ENCODE results near the gene PAK1IP1. TPM values are rescaled to one million over a fixed set of nuclear protein-coding genes. Genes with fewer than 3 reads are reported as not detected.

Gene PAK1IP1
- total and polyA plus RNA-seq, 2 donors (not counting 3 experiments of a cell fraction or from before 2014, with no cell fraction given): 10.6 to 20.6 TPM

DNA sequence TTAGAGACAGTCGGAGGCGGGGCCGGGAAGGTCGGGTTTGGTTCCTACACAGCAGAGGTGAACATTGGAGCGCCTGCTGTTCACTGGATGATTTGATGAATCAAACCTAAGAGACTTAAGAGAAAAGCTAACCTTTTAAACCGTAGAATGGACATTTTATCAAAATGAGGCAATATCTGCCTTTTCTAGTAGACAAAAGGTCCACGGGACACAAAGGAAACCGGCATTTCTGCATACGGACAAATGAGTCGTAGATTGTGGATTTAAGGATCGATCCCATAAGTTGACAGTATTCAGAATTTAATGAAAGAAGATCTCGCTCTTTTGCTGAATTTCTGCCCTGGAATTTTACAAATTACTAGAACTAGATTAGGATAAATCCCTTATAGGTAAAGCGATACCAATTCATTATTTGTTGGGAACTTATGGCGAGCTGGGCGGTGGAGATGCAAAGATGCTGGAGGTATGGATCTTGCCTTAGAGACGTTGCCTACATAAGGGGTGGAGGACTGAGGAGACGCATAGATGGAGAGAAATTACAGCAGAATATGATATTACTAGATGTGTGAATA lies 400 bp downstream of the PAK1IP1 start:
- Histone ChIP-seq H3K4me2 (ENCODE audit: insufficient read depth, low read length) (peak overlapping the region; percentile 97), H4K20me1 (replicated peaks; ENCODE audit: control insufficient read depth, extremely low read depth, insufficient read depth, low read length) (no peaks in the 10 kb centered on the region), H3K27me3 (ENCODE audit: control insufficient read depth in 2 of 2, insufficient read depth in 2 of 2, low read length in 2 of 2) (no peaks in the 10 kb centered on the region), H3K9me1 (replicated peaks; ENCODE audit: control insufficient read depth, extremely low read depth, insufficient read depth, low read length) (no peaks in the 10 kb centered on the region), H3K36me3 (ENCODE audit: control insufficient read depth in 2 of 2, extremely low read depth in 1 of 2, insufficient read depth in 2 of 2, low read length in 2 of 2) (peaks cover 0 to 6% of the 10 kb centered on the region in 2 experiments), H3K27ac (ENCODE audit: insufficient read depth, low read depth, low read length) (peak overlapping the region; percentile 95), H3K79me2 (ENCODE audit: control insufficient read depth, insufficient read depth, low read length) (peaks cover 42% of the 10 kb centered on the region), H3K4me1 (ENCODE audit: control insufficient read depth, extremely low read depth, insufficient read depth, low read length) (peaks cover 19% of the 10 kb centered on the region), H3K9me3 (replicated peaks; ENCODE audit: control insufficient read depth, insufficient read depth, low read length) (no peaks in the 10 kb centered on the region), H3K4me3 (replicated peaks in 1 of 3; ENCODE audit: insufficient read depth in 1 of 3, low read depth in 1 of 3, low read length in 3 of 3) (peak overlapping the region; percentile 93 to 100 (median 100)), H2AFZ (ENCODE audit: low read depth, low read length) (peak overlapping the region; percentile 62), H3K9ac (replicated peaks; ENCODE audit: extremely low read depth, insufficient read depth, low read length) (peak overlapping the region; percentile 97)
- DNase-seq (ENCODE audit: low read depth, low spot score): no peak
- TF ChIP-seq EZH2 (IDR thresholded peaks at IDR 0.05; ENCODE audit: borderline replicate concordance, low read depth, low read length, severe bottlenecking) (no peak), FOS (IDR thresholded peaks at IDR 0.05; ENCODE audit: borderline replicate concordance, insufficient read depth, low read length) (no peak), JUN (IDR thresholded peaks at IDR 0.05; ENCODE audit: borderline replicate concordance, insufficient read depth, insufficient read length, low read depth) (no peak), POLR2A (IDR thresholded peaks at IDR 0.05; ENCODE audit: low read depth, low read length) (no peak), MYC (IDR thresholded peaks at IDR 0.05; ENCODE audit: low read depth, low read length) (no peak), POLR2AphosphoS5 (IDR thresholded peaks at IDR 0.05; ENCODE audit: insufficient read depth, low read depth, low read length) (no peak), GATA2 (IDR thresholded peaks at IDR 0.05; ENCODE audit: insufficient read depth, insufficient read length, low read depth, low read length) (no peak)
- TF ChIP-seq, protein P1, sequence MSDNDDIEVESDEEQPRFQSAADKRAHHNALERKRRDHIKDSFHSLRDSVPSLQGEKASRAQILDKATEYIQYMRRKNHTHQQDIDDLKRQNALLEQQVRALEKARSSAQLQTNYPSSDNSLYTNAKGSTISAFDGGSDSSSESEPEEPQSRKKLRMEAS (IDR thresholded peaks at IDR 0.05; ENCODE audit: insufficient read depth, insufficient read length): no peak
- TF ChIP-seq, protein P2, sequence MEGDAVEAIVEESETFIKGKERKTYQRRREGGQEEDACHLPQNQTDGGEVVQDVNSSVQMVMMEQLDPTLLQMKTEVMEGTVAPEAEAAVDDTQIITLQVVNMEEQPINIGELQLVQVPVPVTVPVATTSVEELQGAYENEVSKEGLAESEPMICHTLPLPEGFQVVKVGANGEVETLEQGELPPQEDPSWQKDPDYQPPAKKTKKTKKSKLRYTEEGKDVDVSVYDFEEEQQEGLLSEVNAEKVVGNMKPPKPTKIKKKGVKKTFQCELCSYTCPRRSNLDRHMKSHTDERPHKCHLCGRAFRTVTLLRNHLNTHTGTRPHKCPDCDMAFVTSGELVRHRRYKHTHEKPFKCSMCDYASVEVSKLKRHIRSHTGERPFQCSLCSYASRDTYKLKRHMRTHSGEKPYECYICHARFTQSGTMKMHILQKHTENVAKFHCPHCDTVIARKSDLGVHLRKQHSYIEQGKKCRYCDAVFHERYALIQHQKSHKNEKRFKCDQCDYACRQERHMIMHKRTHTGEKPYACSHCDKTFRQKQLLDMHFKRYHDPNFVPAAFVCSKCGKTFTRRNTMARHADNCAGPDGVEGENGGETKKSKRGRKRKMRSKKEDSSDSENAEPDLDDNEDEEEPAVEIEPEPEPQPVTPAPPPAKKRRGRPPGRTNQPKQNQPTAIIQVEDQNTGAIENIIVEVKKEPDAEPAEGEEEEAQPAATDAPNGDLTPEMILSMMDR (IDR thresholded peaks at IDR 0.05; ENCODE audit: extremely low read depth in 1 of 2, insufficient read depth in 1 of 2, low read depth in 1 of 2, low read length in 2 of 2): no peak
- CTCF ChIA-PET: interaction anchor here (0.9 to 2.4 kb wide), 10 partner anchors 9 to 217 kb away, joined by 3 to 12 read pairs (median 4); partner anchors contain the start of gene GCNT2
- TSS peak; percentile 75 for BruUV-seq (replicated peaks)
- FAIRE-seq: no peak
- POLR2A ChIA-PET: interaction anchor here (0.6 to 0.7 kb wide), 5 partner anchors 28 to 167 kb away, joined by 3 to 11 read pairs (median 5); partner anchors contain the start of gene TMEM14C
- intact Hi-C loops (cut with micrococcal nuclease): loop anchor here (2.0 kb wide), 1 partner anchor 174 kb away; the partner anchor contains the start of gene GCNT2
- dilution Hi-C loops (cut with MboI; ENCODE audit: extremely low pct_ligation_motif_present, low sequenced_read_pairs): no loop called here

Measured in endothelial cell of umbilical vein (primary cell).